IMR-90 (cell line): ENCODE measurements around the gene FANCD2. TPM values are rescaled to one million over a fixed set of nuclear protein-coding genes. Genes with fewer than 3 reads are reported as not detected.

ENCODE experiments used
- ATAC-seq: fragments of 200-7000 bp; cut with Tn5 transposase; 2 replicates; pipeline ENCODE4 v1.9.1; 2020; ENCODE audit warnings: low read depth, mild to moderate bottlenecking, moderate library complexity
- BruUV-seq: library from RNA; stranded (reverse); fragments of 400-500 nt; replicated peaks from 2 replicates; lab custom pipeline; 2021; lab: Mats Ljungman, UMichigan
- CTCF ChIA-PET: fragments of 300-600 bp; formaldehyde crosslinking; extraction: SDS; loops from one replicate; lab custom pipeline; 2021; ENCODE audit warnings: antibody characterized with exemption; lab: Yijun Ruan, JAX
- POLR2A ChIA-PET: fragments of 300-600 bp; sonication (Branson Sonifier 250); formaldehyde crosslinking; loops from one replicate; lab custom pipeline; 2022; ENCODE audit warnings: antibody characterized with exemption; ENCODE audit not compliant: unreplicated experiment; lab: Charles Lee
- DNase-seq: peaks from one replicate; pipeline ENCODE4 v3.0.0; 2013
- H2AFZ ChIP-seq: replicated peaks from 2 replicates; pipeline ENCODE3; 2013; ENCODE audit warnings: low read length, mild to moderate bottlenecking; ENCODE audit not compliant: poor library complexity
- H2AK5ac ChIP-seq: 2 replicates; pipeline ENCODE4 v1.6.1; 2013; ENCODE audit warnings: low read depth, low read length, inconsistent platforms
- H2AK9ac ChIP-seq: replicated peaks from 2 replicates; pipeline ENCODE3; 2013; ENCODE audit warnings: mild to moderate bottlenecking, low read depth, low read length, moderate library complexity; ENCODE audit not compliant: poor library complexity
- H2BK120ac ChIP-seq: 2 replicates; pipeline ENCODE4 v1.6.1; 2013; ENCODE audit warnings: low read depth, low read length, inconsistent platforms
- H2BK15ac ChIP-seq: 3 replicates; pipeline ENCODE4 v1.6.1; 2013; ENCODE audit warnings: low read depth, low read length, inconsistent platforms
- H2BK20ac ChIP-seq: 2 replicates; pipeline ENCODE4 v1.6.1; 2013; ENCODE audit warnings: low read depth, mild to moderate bottlenecking, inconsistent platforms, low read length, moderate library complexity
- H2BK5ac ChIP-seq: 2 replicates; pipeline ENCODE4 v1.6.1; 2013; ENCODE audit warnings: mild to moderate bottlenecking, low read depth, low read length, inconsistent platforms; ENCODE audit not compliant: poor library complexity, severe bottlenecking
- H3K14ac ChIP-seq: replicated peaks from 2 replicates; pipeline ENCODE4 v1.6.1; 2013; ENCODE audit warnings: low read depth, low read length, inconsistent platforms
- H3K18ac ChIP-seq: 2 replicates; pipeline ENCODE4 v1.6.1; 2013; ENCODE audit warnings: low read depth, low read length, control low read depth
- H3K23ac ChIP-seq: 2 replicates; pipeline ENCODE4 v1.6.1; 2013; ENCODE audit warnings: low read depth, low read length, inconsistent platforms
- H3K27ac ChIP-seq: 2 replicates; pipeline ENCODE4 v1.5.1; 2013; ENCODE audit warnings: mild to moderate bottlenecking, control low read depth, low read length; ENCODE audit not compliant: insufficient read depth
- H3K27me3 ChIP-seq: 2 replicates; pipeline ENCODE4 v1.6.1; 2013; ENCODE audit warnings: low read length; ENCODE audit not compliant: control insufficient read depth, insufficient read depth
- H3K36me3 ChIP-seq: 2 replicates; pipeline ENCODE4 v1.6.1; 2013; ENCODE audit warnings: low read length, mixed read lengths; ENCODE audit not compliant: control insufficient read depth, insufficient read depth
- H3K4ac ChIP-seq: 2 replicates; pipeline ENCODE4 v1.6.1; 2013; ENCODE audit warnings: low read depth, low read length, inconsistent platforms
- H3K4me1 ChIP-seq: 2 replicates; pipeline ENCODE4 v1.6.1; 2013; ENCODE audit warnings: low read length, mixed read lengths; ENCODE audit not compliant: control insufficient read depth, insufficient read depth
- H3K4me2 ChIP-seq: 2 replicates; pipeline ENCODE4 v1.6.1; 2013; ENCODE audit warnings: low read depth, mild to moderate bottlenecking, control low read depth, low read length, moderate library complexity
- H3K4me3 ChIP-seq: 2 replicates; pipeline ENCODE4 v1.5.1; 2013; ENCODE audit warnings: low read depth, mild to moderate bottlenecking, control low read depth, low read length, moderate library complexity; ENCODE audit not compliant: insufficient read depth
- H3K56ac ChIP-seq: 2 replicates; pipeline ENCODE4 v1.6.1; 2013; ENCODE audit warnings: low read length, inconsistent platforms; ENCODE audit not compliant: insufficient read depth; ENCODE audit errors: extremely low read depth
- H3K79me1 ChIP-seq, 2 experiments: 2 replicates each; pipeline ENCODE4 v1.6.1; 2013; ENCODE audit warnings: low read length in 2 of 2, inconsistent platforms in 1 of 2, low read depth in 1 of 2
- H3K9ac ChIP-seq: 2 replicates; pipeline ENCODE4 v1.6.1; 2013; ENCODE audit warnings: low read depth, low read length, control low read depth
- H3K9me1 ChIP-seq: 2 replicates; pipeline ENCODE4 v1.6.1; 2013; ENCODE audit warnings: low read length, inconsistent platforms; ENCODE audit not compliant: insufficient read depth
- H3K9me3 ChIP-seq: 2 replicates; pipeline ENCODE4 v1.6.1; 2013; ENCODE audit warnings: low read length; ENCODE audit not compliant: control insufficient read depth, insufficient read depth
- H4K20me1 ChIP-seq: 2 replicates; pipeline ENCODE4 v1.6.1; 2013; ENCODE audit warnings: low read length, inconsistent platforms; ENCODE audit not compliant: insufficient read depth
- H4K5ac ChIP-seq: 2 replicates; pipeline ENCODE4 v1.6.1; 2013; ENCODE audit warnings: mild to moderate bottlenecking, low read depth, low read length, control low read depth
- H4K8ac ChIP-seq, 2 experiments: 2 replicates each; pipeline ENCODE4 v1.6.1; 2013; ENCODE audit warnings: low read depth in 2 of 2, low read length in 2 of 2, control low read depth in 1 of 2, inconsistent platforms in 1 of 2
- H4K91ac ChIP-seq: 2 replicates; pipeline ENCODE4 v1.6.1; 2013; ENCODE audit warnings: low read depth, low read length, inconsistent platforms; ENCODE audit not compliant: insufficient read depth
- BHLHE40 ChIP-seq: fragments of 150-350 bp; IDR thresholded peaks from 2 replicates; pipeline ENCODE4 v1.6.1; 2016; ENCODE audit warnings: mild to moderate bottlenecking, low read depth, low read length
- CHD1 ChIP-seq: IDR thresholded peaks from 2 replicates; pipeline ENCODE4 v1.6.1; 2012; ENCODE audit warnings: low read depth, low read length, improper control_type of control experiment
- FOS ChIP-seq: fragments of 150-350 bp; IDR thresholded peaks from 2 replicates; pipeline ENCODE4 v1.6.1; 2016; ENCODE audit warnings: low read depth, low read length
- MAFK ChIP-seq: IDR thresholded peaks from 2 replicates; pipeline ENCODE4 v1.6.1; 2012; ENCODE audit warnings: low read depth, low read length, improper control_type of control experiment
- MAZ ChIP-seq: IDR thresholded peaks from 2 replicates; pipeline ENCODE4 v1.6.1; 2012; ENCODE audit warnings: low read depth, mild to moderate bottlenecking, low read length, improper control_type of control experiment, moderate library complexity, borderline replicate concordance
- MXI1 ChIP-seq: IDR thresholded peaks from 2 replicates; pipeline ENCODE4 v1.6.1; 2012; ENCODE audit warnings: low read depth, mild to moderate bottlenecking, low read length, moderate library complexity, borderline replicate concordance
- NFE2L2 ChIP-seq: fragments of 150-350 bp; IDR thresholded peaks from 2 replicates; pipeline ENCODE4 v1.6.1; 2016; ENCODE audit warnings: low read depth, mild to moderate bottlenecking, low read length
- POLR2A ChIP-seq: IDR thresholded peaks from 2 replicates; pipeline ENCODE4 v1.6.1; 2012; ENCODE audit warnings: mild to moderate bottlenecking, low read depth, low read length
- RAD21 ChIP-seq: IDR thresholded peaks from 2 replicates; pipeline ENCODE4 v1.6.1; 2012; ENCODE audit warnings: low read length, improper control_type of control experiment
- RCOR1 ChIP-seq: IDR thresholded peaks from 2 replicates; pipeline ENCODE4 v1.6.1; 2012; ENCODE audit warnings: mild to moderate bottlenecking, low read length, improper control_type of control experiment; ENCODE audit not compliant: insufficient replicate concordance
- RFX5 ChIP-seq: IDR thresholded peaks from 2 replicates; pipeline ENCODE4 v1.8.0; 2012; ENCODE audit warnings: low read depth, mild to moderate bottlenecking, low read length, moderate library complexity
- SMC3 ChIP-seq: fragments of 150-350 bp; IDR thresholded peaks from 2 replicates; pipeline ENCODE4 v1.6.1; 2016; ENCODE audit warnings: low read depth, mild to moderate bottlenecking, antibody characterized with exemption, low read length, moderate library complexity
- WGBS, 2 experiments: methylation state at CpG; one replicate each; pipeline versions ENCODE4 v1.1.5 to v1.1.7; 2013; ENCODE audit warnings: missing lambda C conversion rate in 2 of 2; ENCODE audit not compliant: insufficient read length in 1 of 2; ENCODE audit errors: extremely low coverage in 2 of 2; 5-methylcytosine and 5-hydroxymethylcytosine counted together
- dilution Hi-C: fragments of 300-500 bp; cut with HindIII; formaldehyde crosslinking; loops from one replicate; pipeline ENCODE4 v1.14.3; 2018; ENCODE audit warnings: low sequenced_read_pairs; ENCODE audit not compliant: unreplicated experiment
- in situ Hi-C: fragments of 300-500 bp; cut with MboI; formaldehyde crosslinking; loops from 3 replicates; pipeline ENCODE4 v1.14.3; 2019; ENCODE audit warnings: low sequenced_read_pairs, inconsistent platforms, mixed read lengths
- intact Hi-C: fragments of 100-400 bp; cut with micrococcal nuclease; formaldehyde crosslinking; loops from 2 replicates; pipeline ENCODE4 v1.10.0; 2022
- polyA plus RNA-seq, 3 experiments: library from polyadenylated mRNA; depleted of rRNA; stranded (reverse); fragments of >200 nt; gene quantifications; 2 replicates each; pipeline ENCODE4 v1.2.3, GENCODE V29; 2012; ENCODE audit warnings: low replicate concordance in 1 of 3
- total RNA-seq: library from RNA; depleted of rRNA; stranded (reverse); fragments of >200 nt; gene quantifications from 2 replicates; pipeline ENCODE4 v1.2.3, GENCODE V29; 2012
- TF ChIP-seq, protein P1 (sequence below): conservative IDR thresholded peaks from 2 replicates; pipeline ENCODE4 v1.5.1; 2012; ENCODE audit warnings: mild to moderate bottlenecking, low read depth, low read length, improper control_type of control experiment
- TF ChIP-seq, protein P2 (sequence below): fragments of 150-350 bp; IDR thresholded peaks from 2 replicates; pipeline ENCODE4 v1.6.1; 2017; ENCODE audit warnings: mild to moderate bottlenecking, antibody characterized with exemption, low read length, low read depth

FANCD2 gene
- total and polyA plus RNA-seq, 2 of the 4 experiments (the other 2 are of a cell fraction) = 8.9 to 19.7 TPM

DNA sequence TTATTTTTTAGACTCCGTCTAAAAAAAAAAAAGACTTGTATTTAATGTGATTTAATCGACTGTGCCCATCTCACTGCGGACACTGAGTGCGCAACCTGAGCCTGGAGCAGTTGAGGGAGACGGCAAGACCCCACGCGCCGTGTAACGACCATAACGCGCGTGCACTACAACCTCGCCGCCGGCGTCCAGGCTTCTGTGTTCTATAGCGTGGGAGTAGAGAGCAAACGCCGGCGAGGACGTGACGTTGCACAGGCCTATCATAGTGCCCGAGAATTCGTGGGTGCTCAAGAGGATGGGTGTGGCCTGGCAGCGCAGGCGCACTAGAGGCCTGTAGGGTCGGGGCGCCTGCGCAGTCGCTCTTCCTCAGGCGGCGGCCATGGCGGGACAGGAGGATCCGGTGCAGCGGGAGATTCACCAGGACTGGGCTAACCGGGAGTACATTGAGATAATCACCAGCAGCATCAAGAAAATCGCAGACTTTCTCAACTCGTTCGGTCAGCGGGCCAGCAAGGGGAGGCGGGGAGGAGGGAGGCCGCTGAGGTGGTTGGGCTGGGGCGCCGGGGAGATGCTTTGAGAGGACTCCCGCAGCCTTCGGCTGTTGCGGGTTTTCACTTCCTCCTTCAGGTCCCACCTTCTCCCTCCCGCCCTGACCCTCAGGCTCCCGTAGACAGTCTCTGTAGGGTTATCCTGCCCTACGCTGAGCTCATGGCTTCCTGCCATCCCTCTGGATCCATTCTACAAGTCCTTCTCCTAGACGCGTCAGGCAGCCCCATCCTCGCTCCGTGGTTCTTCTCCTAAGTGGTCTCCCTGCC lies 89.3 kb downstream of the FANCD2 start, which contains the start of gene BRK1:
BRK1 (plus strand) TSS at position 350 of the 812 bp plus-strand sequence; CDS start at position 377, 27 bp downstream.
- Histone ChIP-seq H2BK20ac (no peak within 1 kb of the TSS), H3K9ac (peak within 1 kb of the TSS; percentile 98), H3K9me1 (0 out of 2 replicates have a peak, but pooled peaks cover 7% of the 10 kb centered on the region), H3K36me3 (no peaks in the 10 kb centered on the region), H3K4me1 (peaks cover 2% of the 10 kb centered on the region; the same call in 1 of the 2 replicates), H3K4ac (peak within 1 kb of the TSS; percentile 98), H3K56ac (peak within 1 kb of the TSS; percentile 95), H3K9me3 (no peaks in the 10 kb centered on the region), H4K20me1 (peaks cover 33% of the 10 kb centered on the region), H3K27ac (peak within 1 kb of the TSS; percentile 95), H2BK120ac (peak within 1 kb of the TSS; percentile 82), H2AK5ac (peak within 1 kb of the TSS; percentile 97), H3K4me2 (peak within 1 kb of the TSS; percentile 97), H3K18ac (peak within 1 kb of the TSS; percentile 90), H3K23ac (peak within 1 kb of the TSS; percentile 99), H2BK5ac (peak within 1 kb of the TSS; percentile 91), H3K4me3 (peak within 1 kb of the TSS; percentile 72), H2AK9ac (peak within 1 kb of the TSS; percentile 94), H2AFZ (peak within 1 kb of the TSS; percentile 96), H3K27me3 (no peaks in the 10 kb centered on the region), H4K91ac (peak within 1 kb of the TSS; percentile 95), H2BK15ac (peak within 1 kb of the TSS; percentile 72; the same call in 1 of the 3 replicates), H4K8ac (peak within 1 kb of the TSS; percentile 95 to 99), H3K14ac (peak within 1 kb of the TSS; percentile 99), H3K79me1 (peaks cover 15 to 28% of the 10 kb centered on the region in 2 experiments), H4K5ac (peak within 1 kb of the TSS; percentile 93)
- 0% methylated on average over 21 of the region's 54 CpGs; no CpG with 5 or more reads in 1 of the 2 experiments for WGBS, 2 experiments
- ATAC-seq (peak; percentile 98), DNase-seq (peak; percentile 97)
- dilution Hi-C loops = no loop called here
- ChIA-PET POLR2A (interaction anchor here (0.6 to 0.7 kb wide), 4 partner anchors 85 to 184 kb away, joined by 4 to 13 read pairs (median 6); no protein-coding TSS in a partner anchor), CTCF (no interaction called here)
- in situ Hi-C loops = no loop called here
- intact Hi-C loops = loop anchor here (10.0 kb wide), 1 partner anchor 131 kb away; the partner anchor contains the start of gene EMC3
- no TSS peak for BruUV-seq
- TF ChIP-seq RCOR1 = no peak
- TF ChIP-seq, protein P1, sequence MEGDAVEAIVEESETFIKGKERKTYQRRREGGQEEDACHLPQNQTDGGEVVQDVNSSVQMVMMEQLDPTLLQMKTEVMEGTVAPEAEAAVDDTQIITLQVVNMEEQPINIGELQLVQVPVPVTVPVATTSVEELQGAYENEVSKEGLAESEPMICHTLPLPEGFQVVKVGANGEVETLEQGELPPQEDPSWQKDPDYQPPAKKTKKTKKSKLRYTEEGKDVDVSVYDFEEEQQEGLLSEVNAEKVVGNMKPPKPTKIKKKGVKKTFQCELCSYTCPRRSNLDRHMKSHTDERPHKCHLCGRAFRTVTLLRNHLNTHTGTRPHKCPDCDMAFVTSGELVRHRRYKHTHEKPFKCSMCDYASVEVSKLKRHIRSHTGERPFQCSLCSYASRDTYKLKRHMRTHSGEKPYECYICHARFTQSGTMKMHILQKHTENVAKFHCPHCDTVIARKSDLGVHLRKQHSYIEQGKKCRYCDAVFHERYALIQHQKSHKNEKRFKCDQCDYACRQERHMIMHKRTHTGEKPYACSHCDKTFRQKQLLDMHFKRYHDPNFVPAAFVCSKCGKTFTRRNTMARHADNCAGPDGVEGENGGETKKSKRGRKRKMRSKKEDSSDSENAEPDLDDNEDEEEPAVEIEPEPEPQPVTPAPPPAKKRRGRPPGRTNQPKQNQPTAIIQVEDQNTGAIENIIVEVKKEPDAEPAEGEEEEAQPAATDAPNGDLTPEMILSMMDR = no peak
- TF ChIP-seq, protein P2, sequence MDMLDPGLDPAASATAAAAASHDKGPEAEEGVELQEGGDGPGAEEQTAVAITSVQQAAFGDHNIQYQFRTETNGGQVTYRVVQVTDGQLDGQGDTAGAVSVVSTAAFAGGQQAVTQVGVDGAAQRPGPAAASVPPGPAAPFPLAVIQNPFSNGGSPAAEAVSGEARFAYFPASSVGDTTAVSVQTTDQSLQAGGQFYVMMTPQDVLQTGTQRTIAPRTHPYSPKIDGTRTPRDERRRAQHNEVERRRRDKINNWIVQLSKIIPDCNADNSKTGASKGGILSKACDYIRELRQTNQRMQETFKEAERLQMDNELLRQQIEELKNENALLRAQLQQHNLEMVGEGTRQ = no peak
- peak; percentile 25; the same call in 1 of the 2 replicates for TF ChIP-seq BHLHE40
- peak; percentile 87 for TF ChIP-seq POLR2A
- TF ChIP-seq FOS = no peak
- TF ChIP-seq MAFK = no peak
- TF ChIP-seq RFX5 = no peak
- peak; percentile 69; the same call in 1 of the 2 replicates for TF ChIP-seq MXI1
- TF ChIP-seq MAZ = peak; percentile 25; the same call in 1 of the 2 replicates
- TF ChIP-seq RAD21 = no peak
- peak; percentile 13; the same call in 1 of the 2 replicates for TF ChIP-seq SMC3
- TF ChIP-seq NFE2L2 = no peak
- TF ChIP-seq CHD1 = no peak
